Omental fat pad (tissue), 4 donors: ENCODE data around the gene OR5D18. TPM values are rescaled to one million over a fixed set of nuclear protein-coding genes. Genes with fewer than 3 reads are reported as not detected.
"Not testable (repeated sequence)": the region's sequence is repeated elsewhere in the genome, so short reads cannot be mapped to it uniquely, and the experiment has no call there.

ENCODE experiments used
- ATAC-seq: fragments of 150-250 bp; one replicate; pipeline ENCODE4 v1.9.1; 2016; ENCODE audit warnings: mild to moderate bottlenecking, moderate library complexity; ENCODE audit not compliant: low FRiP score
- DNase-seq: peaks from one replicate; pipeline ENCODE4 v3.0.0-alpha.2; 2019; ENCODE audit warnings: low spot score
- CTCF ChIP-seq, 3 donors: fragments of 450-650 bp; IDR thresholded peaks; one replicate each; pipeline ENCODE4 v1.5.1; 2016 to 2017; ENCODE audit warnings: antibody characterized with exemption in 3 of 3, mild to moderate bottlenecking in 3 of 3, moderate library complexity in 2 of 3
- small RNA-seq: library from RNA; depleted of rRNA; stranded (forward); fragments of <200 nt; gene quantifications from one replicate; pipeline ENCODE3, GENCODE V24; 2016
- total RNA-seq, 4 donors: library from RNA; depleted of rRNA; stranded (reverse); fragments of >200 nt; gene quantifications; one replicate each; pipeline ENCODE4 v1.1.0, GENCODE V29; 2016

The OR5D18 gene
- total RNA-seq, 4 donors from 2014 or later: not detected

DNA sequence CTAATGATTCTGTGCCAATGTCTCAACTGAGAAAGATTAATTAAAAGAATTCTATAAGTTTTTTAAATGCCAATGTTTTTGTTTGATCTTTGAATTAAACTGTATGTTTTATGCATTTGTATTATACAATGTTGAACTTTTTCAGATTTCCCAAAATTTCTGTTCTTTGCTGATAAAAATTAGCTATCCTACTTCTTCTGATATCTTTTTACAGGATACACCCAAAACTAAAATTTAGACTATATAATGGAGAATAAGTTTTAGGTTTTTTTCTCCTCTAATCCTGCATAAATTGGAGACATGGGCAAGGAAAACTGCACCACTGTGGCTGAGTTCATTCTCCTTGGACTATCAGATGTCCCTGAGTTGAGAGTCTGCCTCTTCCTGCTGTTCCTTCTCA lies 7.5 kb downstream of the OR5D18 start, which contains the start of gene OR5L2:
TSS of gene OR5L2 (plus strand) at position 301 of the 400 bp plus-strand sequence. CDS start at position 301, 0 bp downstream.
- no peak for ATAC-seq
- TF ChIP-seq CTCF (IDR thresholded peaks at IDR 0.05): no peak
- no peak for DNase-seq

DNA sequence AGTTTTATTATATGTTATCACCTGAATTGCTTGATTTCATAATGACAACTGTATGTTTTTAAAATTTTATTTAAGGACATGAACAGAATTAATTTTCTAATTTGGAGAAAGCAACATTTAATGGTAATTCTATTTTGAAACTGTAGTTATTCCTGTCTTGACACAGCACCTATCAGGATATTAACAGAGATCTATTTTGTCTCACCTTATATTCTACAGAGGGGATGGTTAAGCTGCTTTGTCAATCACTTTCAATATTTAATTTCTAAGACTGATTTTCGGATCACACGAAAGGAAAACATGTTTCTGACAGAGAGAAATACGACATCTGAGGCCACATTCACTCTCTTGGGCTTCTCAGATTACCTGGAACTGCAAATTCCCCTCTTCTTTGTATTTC lies 19.0 kb downstream of the OR5D18 start, which contains the start of gene OR5D16:
TSS of gene OR5D16 (plus strand) at position 301 of the 400 bp plus-strand sequence. CDS start at position 301, 0 bp downstream.
- TF ChIP-seq CTCF (IDR thresholded peaks at IDR 0.05): no peak

DNA sequence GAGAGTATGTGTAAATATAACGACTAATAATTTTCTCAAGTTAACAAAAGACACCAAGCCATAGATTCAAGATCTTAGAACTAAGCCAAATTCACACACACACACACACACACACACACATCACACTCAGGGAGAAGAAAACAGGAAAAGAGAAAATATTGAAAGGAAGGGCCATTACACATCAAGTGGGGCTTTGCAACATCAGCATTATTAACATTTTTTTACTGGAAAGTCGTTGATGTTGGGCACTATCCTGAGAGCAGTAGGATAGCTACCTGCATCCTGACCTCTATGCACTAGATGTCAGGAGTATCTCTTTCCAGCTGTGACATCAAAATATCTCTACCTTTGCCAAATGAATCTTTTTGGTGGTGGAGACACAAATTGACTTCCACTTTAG lies 28.0 kb downstream of the OR5D18 start:
- ATAC-seq: no peak
- TF ChIP-seq CTCF (IDR thresholded peaks at IDR 0.05): no peak
- DNase-seq: no peak

More for the DNA sequence above, 19.0 kb downstream of the OR5D18 start, which contains the start of gene OR5D16:
- DNase-seq: no peak
- ATAC-seq: no peak

GRCh38 chr11:55849037-55849436 lies 29.6 kb downstream of the OR5D18 start:
- DNase-seq (no peak), ATAC-seq (no peak)
- TF ChIP-seq CTCF (IDR thresholded peaks at IDR 0.05): no peak

DNA sequence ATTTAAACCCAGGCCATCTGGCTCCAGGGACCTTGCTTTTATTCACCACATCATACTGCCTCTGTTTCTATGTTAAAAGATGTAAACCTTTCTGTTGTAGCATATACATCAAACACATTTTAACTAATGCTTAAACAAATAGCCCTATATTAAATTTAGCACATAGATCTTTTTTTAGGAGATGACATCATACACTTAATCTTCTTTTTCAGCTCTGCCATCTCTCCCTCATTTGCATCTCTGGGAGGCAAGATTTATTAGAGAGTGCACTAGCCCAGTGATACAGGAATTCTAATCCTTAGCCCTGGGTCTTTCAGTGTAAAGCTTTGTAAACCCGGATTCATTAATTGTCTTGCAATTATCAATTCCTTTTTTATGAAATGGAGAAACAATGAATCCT lies 32.7 kb downstream of the OR5D18 start:
- DNase-seq: no peak
- TF ChIP-seq CTCF (IDR thresholded peaks at IDR 0.05): no peak
- ATAC-seq: no peak

GRCh38 chr11:55854704-55855103 lies 35.3 kb downstream of the OR5D18 start:
- TF ChIP-seq CTCF (IDR thresholded peaks at IDR 0.05): no peak
- ATAC-seq (no peak), DNase-seq (no peak)

DNA sequence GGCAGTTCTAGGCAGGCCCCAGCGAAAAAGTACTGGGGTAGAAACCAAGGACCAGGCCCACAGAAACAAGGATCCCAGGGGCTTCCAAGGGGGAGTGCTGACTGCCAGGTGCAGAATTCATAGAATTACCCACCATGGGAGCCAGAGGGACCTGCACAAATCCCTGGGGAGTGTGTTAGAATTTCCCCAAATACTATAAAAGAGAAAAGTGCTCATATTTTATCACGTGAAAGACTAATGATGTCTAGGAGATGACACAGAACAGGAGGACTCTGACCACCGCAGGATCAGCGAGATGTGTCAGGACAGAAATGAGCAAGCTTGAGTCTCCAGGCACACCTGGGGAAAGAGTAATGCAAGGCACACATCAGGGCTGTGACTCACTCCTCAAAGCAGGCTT lies 47.9 kb downstream of the OR5D18 start:
- ATAC-seq, DNase-seq: not testable (repeated sequence)

Small RNA genes within 50 kb of the gene (small RNA-seq; reads per million reads assigned to genes)
- gene AC036111.3: not detected

Other genes starting within 250 kb of the OR5D18 start
- not detected for gene OR4C16, start 247.5 kb upstream of the OR5D18 start, total RNA-seq
- not detected for gene OR4C11, start 212.0 kb upstream of the OR5D18 start, total RNA-seq
- not detected for gene OR4P4, start 184.5 kb upstream of the OR5D18 start, total RNA-seq
- not detected for gene OR4S2, start 171.3 kb upstream of the OR5D18 start, total RNA-seq
- gene OR4C6, start 157.4 kb upstream of the OR5D18 start, total RNA-seq: not detected
- not detected for gene OR5D13, start 46.2 kb upstream of the OR5D18 start, total RNA-seq
- gene OR5D14, start 24.1 kb upstream of the OR5D18 start, total RNA-seq: not detected
- not detected for gene OR5L1, start 8.3 kb upstream of the OR5D18 start, total RNA-seq
- gene OR5L2, start 7.6 kb downstream of the OR5D18 start, total RNA-seq: not detected
- not detected for gene OR5D16, start 19.1 kb downstream of the OR5D18 start, total RNA-seq
- not detected for gene TRIM51, start 63.7 kb downstream of the OR5D18 start, total RNA-seq
- not detected for gene OR5W2, start 95.0 kb downstream of the OR5D18 start, total RNA-seq
- not detected for gene OR5I1, start 116.8 kb downstream of the OR5D18 start, total RNA-seq
- not detected for gene OR10AG1, start 150.3 kb downstream of the OR5D18 start, total RNA-seq
- not detected for gene OR5F1, start 175.0 kb downstream of the OR5D18 start, total RNA-seq
- gene OR5AS1, start 208.0 kb downstream of the OR5D18 start, total RNA-seq: not detected